GM04503 (cell line): ENCODE results near the gene RPS5.
"Not testable (repeated sequence)": the region's sequence is repeated elsewhere in the genome, so short reads cannot be mapped to it uniquely, and the experiment has no call there.

ENCODE experiments used
- DNase-seq: peaks from one replicate; pipeline ENCODE4 v3.0.0-alpha.2; 2012; ENCODE audit warnings: low read depth

Gene RPS5

GRCh38 chr19:58356766-58357480, 30.1 kb upstream of the RPS5 start:
- DNase-seq = no peak

GRCh38 chr19:58357481-58358145, 29.5 kb upstream of the RPS5 start:
- DNase-seq = no peak

- no peak for DNase-seq
Observed at GRCh38 chr19:58361900-58362271, 25.2 kb upstream of the RPS5 start.

- peak; percentile 72 for DNase-seq
Observed at GRCh38 chr19:58362272-58362994, 24.6 kb upstream of the RPS5 start, which contains the start of gene ZNF497. ZNF497 (minus strand) TSS chr19:58362751; CDS start chr19:58357635, 5,116 bp downstream.

GRCh38 chr19:58364146-58364545, 22.9 kb upstream of the RPS5 start:
- no peak for DNase-seq

GRCh38 chr19:58366585-58367430, 20.3 kb upstream of the RPS5 start:
- no peak for DNase-seq

GRCh38 chr19:58367698-58368454, 19.2 kb upstream of the RPS5 start:
- DNase-seq = no peak

- no peak for DNase-seq
Observed at GRCh38 chr19:58368561-58369360, 18.3 kb upstream of the RPS5 start.

- no peak for DNase-seq
Observed at GRCh38 chr19:58372311-58373133, 14.5 kb upstream of the RPS5 start.

GRCh38 chr19:58374200-58374599, 12.9 kb upstream of the RPS5 start:
- no peak for DNase-seq

- not testable (repeated sequence) for DNase-seq
Observed at GRCh38 chr19:58376724-58377123, 10.3 kb upstream of the RPS5 start.

GRCh38 chr19:58379246-58379645, 7.8 kb upstream of the RPS5 start:
- no peak for DNase-seq

GRCh38 chr19:58380037-58380661, 6.9 kb upstream of the RPS5 start:
- DNase-seq = no peak

- DNase-seq = peak; percentile 99
Observed at GRCh38 chr19:58380662-58381459, 6.2 kb upstream of the RPS5 start, which contains the start of gene ZNF837. ZNF837 (minus strand) TSS chr19:58381030; CDS start chr19:58369332, 11,698 bp downstream.

GRCh38 chr19:58381460-58382212, 5.4 kb upstream of the RPS5 start:
- DNase-seq = no peak

- no peak for DNase-seq
Observed at GRCh38 chr19:58382997-58383603, 4.0 kb upstream of the RPS5 start.

GRCh38 chr19:58385313-58385890, 1.7 kb upstream of the RPS5 start:
- DNase-seq = no peak
